RCC 7860 (cell line): ENCODE data around the gene CEACAM21.

Source experiments
- DNase-seq: peaks from one replicate; pipeline ENCODE4 v3.0.0-alpha.2; 2015; ENCODE audit warnings: low spot score
- FAIRE-seq: peaks from 2 replicates; lab custom pipeline; 2012; peaks lifted over from hg19 to GRCh38; lab: Jason Lieb, UNC

CEACAM21 gene

GRCh38 chr19:41575998-41576397 is at the start of gene CEACAM21:
Gene CEACAM21 (plus strand): TSS chr19:41576166. CDS start chr19:41576275, 109 bp downstream.
- no peak for FAIRE-seq
- DNase-seq = no peak

- no peak for FAIRE-seq
- no peak for DNase-seq
These were observed 48.9 kb upstream of the CEACAM21 start for GRCh38 chr19:41527089-41527488.

GRCh38 chr19:41528106-41528505 is 47.9 kb upstream of the CEACAM21 start:
- FAIRE-seq (no peak), DNase-seq (no peak)

- FAIRE-seq (no peak), DNase-seq (no peak)
These were observed 46.3 kb upstream of the CEACAM21 start for GRCh38 chr19:41529484-41530183.

- FAIRE-seq (no peak), DNase-seq (no peak)
These were observed 45.8 kb upstream of the CEACAM21 start for GRCh38 chr19:41530184-41530534.

- FAIRE-seq (no peak), DNase-seq (no peak)
These were observed 45.1 kb upstream of the CEACAM21 start for GRCh38 chr19:41530761-41531301.

GRCh38 chr19:41531438-41532311 is 44.3 kb upstream of the CEACAM21 start:
- no peak for DNase-seq
- FAIRE-seq = no peak

GRCh38 chr19:41532526-41532925 is 43.4 kb upstream of the CEACAM21 start:
- FAIRE-seq = no peak
- no peak for DNase-seq

- FAIRE-seq = no peak
- DNase-seq = no peak
These were observed 42.2 kb upstream of the CEACAM21 start for GRCh38 chr19:41533671-41534215.

- FAIRE-seq = no peak
These were observed 40.8 kb upstream of the CEACAM21 start for GRCh38 chr19:41535029-41535622.

GRCh38 chr19:41537789-41538188 is 38.2 kb upstream of the CEACAM21 start:
- FAIRE-seq = no peak
- DNase-seq = no peak

More at GRCh38 chr19:41535029-41535622, 40.8 kb upstream of the CEACAM21 start:
- DNase-seq = no peak

- FAIRE-seq = no peak
- DNase-seq = no peak
These were observed 35.8 kb upstream of the CEACAM21 start for GRCh38 chr19:41540041-41540695.

GRCh38 chr19:41541990-41542584 is 33.9 kb upstream of the CEACAM21 start:
- FAIRE-seq (no peak), DNase-seq (no peak)

- no peak for DNase-seq
These were observed 33.3 kb upstream of the CEACAM21 start for GRCh38 chr19:41542622-41543021.

GRCh38 chr19:41543582-41543981 is 32.4 kb upstream of the CEACAM21 start:
- DNase-seq = no peak
- no peak for FAIRE-seq

More at GRCh38 chr19:41542622-41543021, 33.3 kb upstream of the CEACAM21 start:
- no peak for FAIRE-seq

- DNase-seq = no peak
- FAIRE-seq = no peak
These were observed 30.4 kb upstream of the CEACAM21 start for GRCh38 chr19:41545547-41545946.

- FAIRE-seq = no peak
- DNase-seq = no peak
These were observed 29.6 kb upstream of the CEACAM21 start for GRCh38 chr19:41546386-41546789.

GRCh38 chr19:41546961-41547360 is 29.0 kb upstream of the CEACAM21 start:
- DNase-seq = no peak
- FAIRE-seq = no peak

- FAIRE-seq = no peak
These were observed 28.4 kb upstream of the CEACAM21 start for GRCh38 chr19:41547569-41547968.

GRCh38 chr19:41548047-41548446 is 27.9 kb upstream of the CEACAM21 start:
- DNase-seq (no peak), FAIRE-seq (no peak)

More at GRCh38 chr19:41547569-41547968, 28.4 kb upstream of the CEACAM21 start:
- DNase-seq = no peak
